Subcutaneous abdominal adipose tissue (tissue), 5 donors: ENCODE data around the gene SAMD4A.

Source experiments
- H3K27ac ChIP-seq: one replicate; pipeline ENCODE4 v1.7.0; 2013; ENCODE audit warnings: low read depth, mild to moderate bottlenecking, inconsistent platforms, low read length, moderate library complexity
- H3K27me3 ChIP-seq, 5 donors: one replicate each; pipeline ENCODE4 v1.7.0; 2013; ENCODE audit warnings: low read length in 5 of 5, inconsistent platforms in 1 of 5; ENCODE audit not compliant: control insufficient read depth in 5 of 5, insufficient read depth in 4 of 5
- H3K36me3 ChIP-seq, 5 donors: one replicate each; pipeline ENCODE4 v1.7.0; 2013; ENCODE audit warnings: low read length in 5 of 5; ENCODE audit not compliant: control insufficient read depth in 5 of 5, insufficient read depth in 5 of 5
- H3K4me1 ChIP-seq, 5 donors: one replicate each; pipeline ENCODE4 v1.7.0; 2013; ENCODE audit warnings: low read length in 5 of 5, mild to moderate bottlenecking in 3 of 5, moderate library complexity in 1 of 5; ENCODE audit not compliant: control insufficient read depth in 5 of 5, insufficient read depth in 5 of 5
- H3K4me3 ChIP-seq, 5 donors: one replicate each; pipeline ENCODE4 v1.7.0; 2013; ENCODE audit warnings: low read length in 5 of 5, low read depth in 1 of 5
- H3K9ac ChIP-seq, 5 donors: one replicate each; pipeline ENCODE4 v1.7.0; 2013; ENCODE audit warnings: low read length in 5 of 5, mild to moderate bottlenecking in 4 of 5, moderate library complexity in 3 of 5
- H3K9me3 ChIP-seq, 5 donors: one replicate each; pipeline ENCODE4 v1.7.0; 2013; ENCODE audit warnings: low read length in 5 of 5; ENCODE audit not compliant: control insufficient read depth in 5 of 5
- donor health status: healthy.
- donor health status: healthy.
- donor health status: healthy.
- donor health status: healthy.
- donor health status: healthy.

SAMD4A gene

DNA sequence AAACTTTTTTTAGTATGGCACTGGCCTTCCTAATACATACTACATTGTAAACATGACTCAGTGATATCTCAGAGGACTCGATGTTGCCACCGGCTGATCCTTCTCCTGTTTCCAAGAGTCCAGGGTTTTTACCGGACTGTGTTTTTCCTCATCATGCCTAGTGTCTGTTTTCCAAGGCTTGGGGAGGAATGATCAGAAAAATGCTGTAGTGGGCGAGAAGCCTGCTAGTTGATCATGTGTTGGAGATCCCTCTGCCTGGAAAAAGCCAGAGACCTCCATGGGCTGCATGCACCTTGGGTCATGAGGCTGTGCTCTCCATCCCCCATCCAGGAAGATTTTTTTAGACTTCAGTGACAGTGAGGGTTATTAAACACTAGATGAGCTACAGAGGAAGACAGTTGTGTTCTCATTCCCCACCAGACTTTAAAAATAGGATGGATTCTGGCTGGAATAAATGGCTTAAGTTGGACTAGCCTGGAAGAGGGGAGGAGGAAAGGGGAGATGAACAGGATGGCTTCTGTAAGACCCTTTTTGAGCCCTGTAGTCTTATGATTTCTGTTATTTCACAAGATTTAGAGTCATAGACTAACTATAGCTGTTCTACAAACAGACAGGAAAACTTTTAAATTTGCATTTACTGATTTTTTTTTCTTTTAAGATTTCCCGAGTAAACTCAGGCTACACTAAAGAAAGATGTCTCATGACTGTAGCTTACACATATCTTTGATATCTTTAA lies 145.7 kb downstream of the SAMD4A start:
- Histone ChIP-seq H3K4me3 (peak overlapping the region in 1 of 5 donors; percentile 11), H3K9ac (peak overlapping the region; percentile 1 to 78 (median 35)), H3K4me1 (peaks cover 9 to 62% (median 49%) of the 10 kb centered on the region in 5 donors), H3K27ac (peak overlapping the region; percentile 81), H3K27me3 (no peaks in the 10 kb centered on the region), H3K9me3 (no peaks in the 10 kb centered on the region), H3K36me3 (peaks cover 0 to 2% (median 0%) of the 10 kb centered on the region in 5 donors)

DNA sequence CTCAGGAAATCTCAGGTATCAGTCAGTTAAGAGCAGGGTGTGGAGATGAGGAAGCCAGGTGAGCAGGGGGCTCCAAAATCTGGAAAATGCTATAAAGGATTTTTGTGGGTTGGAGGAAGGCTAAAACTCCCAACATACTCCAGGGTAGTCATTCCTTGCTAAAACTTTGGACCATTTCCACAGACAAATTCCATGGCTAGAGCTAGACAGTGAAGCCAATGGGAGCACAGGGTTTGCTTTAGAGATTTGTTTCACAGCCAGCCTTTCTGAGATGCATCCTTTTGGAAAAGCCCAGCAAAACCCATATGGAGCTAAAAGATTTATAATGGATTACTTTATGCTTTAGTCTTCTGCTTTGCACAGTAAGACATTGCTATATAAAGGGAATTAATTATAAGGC lies 146.5 kb downstream of the SAMD4A start:
- Histone ChIP-seq H3K9me3 (no peaks in the 10 kb centered on the region), H3K9ac (peak overlapping the region in 1 of 5 donors; percentile 78), H3K36me3 (peaks cover 0 to 2% (median 0%) of the 10 kb centered on the region in 5 donors), H3K4me3 (no peak overlapping the region), H3K27me3 (no peaks in the 10 kb centered on the region), H3K27ac (peak overlapping the region; percentile 81), H3K4me1 (peaks cover 11 to 62% (median 47%) of the 10 kb centered on the region in 5 donors)

DNA sequence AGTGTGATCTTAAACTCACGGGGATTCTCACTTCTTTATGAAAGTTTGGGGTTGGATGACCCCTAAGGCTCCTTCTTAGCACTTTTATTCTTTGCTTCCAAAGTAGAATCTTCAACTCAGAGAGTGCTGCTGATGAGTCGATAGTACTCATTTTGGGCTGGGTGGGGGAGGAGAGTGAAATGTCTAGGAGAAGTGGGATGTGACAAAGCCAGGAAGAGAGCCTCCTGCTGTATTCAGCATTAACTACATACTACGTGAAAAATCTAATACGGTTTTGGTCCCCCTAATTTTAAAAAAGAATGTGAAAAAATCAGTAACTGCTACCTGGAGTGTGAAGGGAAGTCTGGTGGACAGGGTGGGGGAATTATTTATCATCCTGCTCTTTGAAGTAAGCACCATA lies 148.3 kb downstream of the SAMD4A start:
- Histone ChIP-seq H3K4me3 (no peak overlapping the region), H3K36me3 (peaks cover 0 to 2% (median 0%) of the 10 kb centered on the region in 5 donors), H3K9ac (peak overlapping the region in 1 of 5 donors; percentile 71), H3K27me3 (no peaks in the 10 kb centered on the region), H3K4me1 (peaks cover 11 to 72% (median 50%) of the 10 kb centered on the region in 5 donors), H3K9me3 (no peaks in the 10 kb centered on the region), H3K27ac (peak overlapping the region; percentile 79)

DNA sequence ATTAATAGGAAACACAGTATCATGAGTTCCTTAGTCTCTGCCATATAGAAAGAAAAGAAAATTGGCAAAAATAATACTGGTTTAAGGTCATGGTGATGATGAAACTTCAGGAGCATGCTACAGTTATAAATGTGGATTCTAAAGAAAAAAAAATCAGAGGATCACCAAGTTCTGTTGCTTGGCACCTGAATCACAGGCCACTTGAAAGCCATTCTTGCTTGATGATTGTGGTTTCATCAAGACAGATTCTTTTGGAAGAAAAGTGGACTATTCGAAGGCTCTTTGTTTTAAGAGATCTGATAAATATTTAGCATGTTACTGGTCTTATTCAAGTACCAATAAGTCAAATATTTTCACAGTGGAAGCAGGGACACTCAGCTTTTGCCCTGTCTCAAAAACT lies 148.9 kb downstream of the SAMD4A start:
- Histone ChIP-seq H3K27ac (peak overlapping the region; percentile 79), H3K4me3 (no peak overlapping the region), H3K4me1 (peaks cover 11 to 72% (median 50%) of the 10 kb centered on the region in 5 donors), H3K27me3 (no peaks in the 10 kb centered on the region), H3K9me3 (no peaks in the 10 kb centered on the region), H3K36me3 (no peaks in the 10 kb centered on the region), H3K9ac (peak overlapping the region in 2 of 5 donors; percentile 3 to 71)

DNA sequence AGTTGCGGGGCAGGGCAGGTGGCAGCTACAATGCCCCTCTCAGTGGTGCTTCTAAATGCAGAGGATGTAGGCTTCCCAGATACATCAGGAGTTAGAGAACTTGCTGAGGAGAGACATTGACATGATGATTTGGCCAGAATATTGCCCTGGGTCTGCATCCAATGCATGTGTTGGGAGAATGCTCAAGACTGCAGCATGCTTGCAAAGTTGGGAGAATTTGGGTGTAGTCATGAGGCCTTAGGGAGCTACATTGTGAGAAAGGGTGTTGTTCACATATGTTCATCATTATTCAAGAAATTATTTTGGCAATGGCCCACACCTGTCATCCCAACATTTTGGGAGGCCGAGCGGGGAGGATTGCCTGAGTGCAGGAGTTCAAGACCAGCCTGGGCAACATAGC lies 149.9 kb downstream of the SAMD4A start:
- Histone ChIP-seq H3K36me3 (no peaks in the 10 kb centered on the region), H3K4me3 (no peak overlapping the region), H3K4me1 (peaks cover 11 to 67% (median 45%) of the 10 kb centered on the region in 5 donors), H3K9ac (no peak overlapping the region), H3K27ac (peak overlapping the region; percentile 79), H3K9me3 (no peaks in the 10 kb centered on the region), H3K27me3 (no peaks in the 10 kb centered on the region)

DNA sequence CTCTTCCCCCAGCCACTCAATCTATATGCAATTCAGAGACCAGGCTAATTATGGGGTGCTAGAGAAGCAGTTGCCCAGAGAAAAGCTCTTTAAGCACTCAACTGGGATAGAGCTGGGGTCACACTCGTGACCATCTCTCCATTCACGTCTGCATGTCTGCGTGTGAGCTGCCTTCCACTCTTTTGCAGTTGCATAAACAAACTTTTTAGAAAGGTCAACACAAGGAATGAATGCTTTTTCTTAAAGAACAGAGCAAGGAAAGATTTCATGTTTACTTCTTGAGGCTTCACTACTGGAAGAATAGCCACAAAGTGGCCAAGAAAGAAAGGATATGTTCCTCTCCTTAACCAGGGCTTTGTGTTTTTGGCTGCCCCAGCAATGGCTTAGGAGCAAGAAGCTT lies 151.1 kb downstream of the SAMD4A start:
- Histone ChIP-seq H3K27me3 (no peaks in the 10 kb centered on the region), H3K9ac (no peak overlapping the region), H3K36me3 (no peaks in the 10 kb centered on the region), H3K9me3 (no peaks in the 10 kb centered on the region), H3K4me3 (no peak overlapping the region), H3K4me1 (peaks cover 6 to 55% (median 34%) of the 10 kb centered on the region in 5 donors), H3K27ac (peak overlapping the region; percentile 56)

DNA sequence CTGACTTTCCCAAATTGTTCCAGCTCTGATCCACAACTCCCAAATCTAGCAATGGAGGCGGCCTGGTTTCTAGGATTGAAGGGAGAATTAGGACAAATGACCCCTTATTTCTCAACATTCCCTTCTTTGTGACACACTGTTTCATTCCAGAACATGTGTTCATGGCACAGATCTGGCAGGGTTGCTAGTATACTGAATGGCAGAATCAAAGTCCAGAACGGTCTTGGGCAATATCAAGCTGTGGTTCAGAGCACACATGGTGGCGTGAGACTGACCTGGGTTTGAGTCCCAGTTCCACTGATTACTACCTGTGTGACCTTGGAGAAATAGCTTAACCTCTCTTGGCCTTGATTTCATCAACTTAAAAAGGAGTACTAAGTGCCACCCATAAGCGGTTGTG lies 152.5 kb downstream of the SAMD4A start:
- H3K27ac ChIP-seq = peak overlapping the region; percentile 56
- H3K9me3 ChIP-seq = no peaks in the 10 kb centered on the region
- no peak overlapping the region for H3K9ac ChIP-seq
- peaks cover 3 to 42% (median 26%) of the 10 kb centered on the region in 5 donors for H3K4me1 ChIP-seq
- no peaks in the 10 kb centered on the region for H3K36me3 ChIP-seq
- no peak overlapping the region for H3K4me3 ChIP-seq
- H3K27me3 ChIP-seq = no peaks in the 10 kb centered on the region

DNA sequence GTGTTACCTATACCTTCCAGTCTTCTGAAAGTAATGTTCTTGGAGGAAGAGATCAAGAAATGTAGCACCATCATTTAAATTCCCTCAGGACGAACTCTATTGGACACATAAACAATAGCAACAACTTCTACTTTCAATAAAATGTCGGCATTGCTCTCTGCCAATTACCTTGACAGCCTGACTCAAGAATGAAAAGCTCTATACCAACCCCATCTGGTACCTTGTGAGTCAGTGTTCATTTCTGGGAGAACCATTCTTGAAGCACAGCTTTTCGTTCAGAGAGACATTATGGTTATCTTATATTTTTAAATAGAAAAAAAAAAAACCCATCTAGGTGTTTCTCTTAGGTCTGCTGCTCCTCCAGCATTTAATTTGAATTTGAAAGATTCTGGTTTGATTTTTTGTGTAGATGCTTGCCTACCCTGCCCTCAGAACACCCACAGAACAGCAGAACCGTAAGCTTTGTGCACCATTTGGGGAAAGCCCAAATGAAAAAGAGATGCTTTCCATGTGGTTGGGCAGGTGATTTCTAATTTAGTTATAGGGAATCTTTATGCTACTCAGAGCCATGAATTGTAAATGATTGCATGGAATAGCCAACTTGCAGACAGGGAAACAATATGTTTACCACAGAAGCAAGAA lies 156.0 kb downstream of the SAMD4A start:
- H3K36me3 ChIP-seq = no peaks in the 10 kb centered on the region
- H3K27me3 ChIP-seq = no peaks in the 10 kb centered on the region
- no peak overlapping the region for H3K27ac ChIP-seq
- H3K4me3 ChIP-seq = no peak overlapping the region
- H3K4me1 ChIP-seq = peaks cover 3 to 26% (median 17%) of the 10 kb centered on the region in 5 donors
- H3K9ac ChIP-seq = no peak overlapping the region
- no peaks in the 10 kb centered on the region for H3K9me3 ChIP-seq

DNA sequence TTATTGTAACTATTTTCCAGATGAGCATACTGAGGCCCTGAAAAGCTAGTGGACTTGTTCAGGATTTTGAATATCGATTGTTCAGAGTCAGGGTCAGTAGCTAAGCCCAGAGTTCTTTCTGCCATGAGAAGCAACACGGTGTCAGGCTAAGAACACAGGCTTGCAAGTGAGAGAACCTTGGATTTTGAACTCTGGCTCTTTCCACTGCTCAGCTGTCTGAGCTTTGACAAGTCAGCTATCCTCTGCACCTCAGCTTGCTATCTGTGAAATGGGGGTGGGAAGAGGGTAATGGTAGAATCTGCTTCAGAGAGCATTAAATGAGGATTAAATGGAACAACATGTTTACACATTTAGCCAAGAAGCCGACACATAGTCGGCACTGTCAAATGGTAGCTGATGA lies 157.2 kb downstream of the SAMD4A start:
- Histone ChIP-seq H3K9me3 (no peaks in the 10 kb centered on the region), H3K27me3 (no peaks in the 10 kb centered on the region), H3K4me1 (peaks cover 0 to 24% (median 13%) of the 10 kb centered on the region in 5 donors), H3K36me3 (no peaks in the 10 kb centered on the region), H3K27ac (no peak overlapping the region), H3K4me3 (no peak overlapping the region), H3K9ac (no peak overlapping the region)

DNA sequence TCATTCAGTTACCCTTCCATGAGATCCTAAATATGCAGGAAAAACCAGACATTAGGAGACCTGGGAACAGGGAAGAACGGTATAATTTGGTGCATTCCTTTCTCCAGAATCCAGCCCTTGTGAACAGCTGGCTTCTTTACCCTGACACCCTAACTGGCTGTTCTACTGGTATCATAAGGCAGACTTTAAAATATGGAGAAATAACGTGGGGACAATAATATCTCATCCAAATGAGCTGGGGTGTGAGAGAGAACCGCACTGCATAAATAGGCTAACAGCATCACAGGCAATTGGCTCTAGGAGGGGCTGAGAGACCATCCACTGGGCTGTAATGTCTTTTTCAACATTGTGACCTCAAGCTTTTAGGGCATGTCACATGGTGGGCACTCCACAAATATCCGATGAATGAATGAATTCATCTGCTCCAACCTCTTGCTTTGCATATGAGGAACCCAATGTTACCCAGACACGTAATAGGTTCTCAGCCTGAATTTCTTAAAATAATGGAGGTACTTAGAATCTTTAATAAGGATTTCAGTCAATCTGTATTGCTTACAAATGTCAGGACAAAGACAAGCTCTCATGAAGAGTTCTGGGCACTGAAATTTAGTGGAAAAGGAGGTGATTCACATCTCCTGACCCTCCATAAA lies 157.9 kb downstream of the SAMD4A start:
- H3K27ac ChIP-seq = no peak overlapping the region
- H3K9ac ChIP-seq = no peak overlapping the region

More for the DNA sequence above, 157.9 kb downstream of the SAMD4A start:
- Histone ChIP-seq H3K4me1 (peaks cover 0 to 23% (median 16%) of the 10 kb centered on the region in 5 donors), H3K27me3 (no peaks in the 10 kb centered on the region), H3K36me3 (no peaks in the 10 kb centered on the region), H3K9me3 (no peaks in the 10 kb centered on the region), H3K4me3 (no peak overlapping the region)
